ENCODE data around the gene SDK2.

- no peak for TF ChIP-seq REST (IDR thresholded peaks at IDR 0.05; ENCODE audit: insufficient replicate concordance, low read depth)
- TF ChIP-seq CTCF (IDR thresholded peaks at IDR 0.05; ENCODE audit: insufficient read depth, low read length) = no peak
Observed at GRCh38 chr17:73455767-73456166, 188.5 kb downstream of the SDK2 start.
